HepG2 (cell line): ENCODE results near the gene PLXNA4.

Experiments used
- ELF1 ChIP-seq: sonication (generic); formaldehyde crosslinking; IDR thresholded peaks from 2 replicates; pipeline ENCODE4 v1.4.0; 2020; ENCODE audit warnings: missing genetic modification reagents
- EZH2 ChIP-seq: conservative IDR thresholded peaks from 2 replicates; pipeline ENCODE4 v1.6.1; 2012; ENCODE audit warnings: mild to moderate bottlenecking, low read depth, low read length, moderate library complexity
- GABPA ChIP-seq, 2 experiments: IDR thresholded peaks; 2 replicates each; pipeline ENCODE4 v1.6.1; 2011 to 2016; ENCODE audit warnings: low read depth in 2 of 2, low read length in 1 of 2, missing biosample characterization in 1 of 2, missing genetic modification characterization in 1 of 2
- KLF13 ChIP-seq: sonication (generic); formaldehyde crosslinking; IDR thresholded peaks from 2 replicates; pipeline ENCODE4 v1.4.0; 2020; ENCODE audit warnings: mild to moderate bottlenecking, missing genetic modification reagents
- POLR2A ChIP-seq, 2 experiments: IDR thresholded peaks; 2 replicates each; pipeline ENCODE4 v1.6.1; 2011; ENCODE audit warnings: low read depth in 2 of 2, low read length in 2 of 2, mild to moderate bottlenecking in 1 of 2, moderate library complexity in 1 of 2; ENCODE audit not compliant: insufficient read depth in 1 of 2
- SMAD1 ChIP-seq: sonication (generic); formaldehyde crosslinking; IDR thresholded peaks from 2 replicates; pipeline ENCODE4 v1.4.0; 2020; ENCODE audit warnings: missing genetic modification reagents, low read depth, mild to moderate bottlenecking, borderline replicate concordance
- TF ChIP-seq, protein P1 (sequence below): sonication (generic); formaldehyde crosslinking; IDR thresholded peaks from 2 replicates; pipeline ENCODE4 v1.4.0; 2020; ENCODE audit warnings: missing genetic modification reagents, borderline replicate concordance
- TF ChIP-seq, protein P2 (sequence below): sonication (generic); formaldehyde crosslinking; IDR thresholded peaks from 2 replicates; pipeline ENCODE4 v1.4.0; 2020; ENCODE audit warnings: missing genetic modification reagents
- TF ChIP-seq, protein P3 (sequence below): sonication (generic); formaldehyde crosslinking; IDR thresholded peaks from 2 replicates; pipeline ENCODE4 v1.4.0; 2020; ENCODE audit warnings: missing genetic modification reagents
- TF ChIP-seq, protein P4 (sequence below): sonication (generic); formaldehyde crosslinking; IDR thresholded peaks from 2 replicates; pipeline ENCODE4 v1.9.0; 2022; ENCODE audit warnings: missing genetic modification reagents, mild to moderate bottlenecking, borderline replicate concordance
- TF ChIP-seq, protein P5 (sequence below): sonication (generic); formaldehyde crosslinking; IDR thresholded peaks from 2 replicates; pipeline ENCODE4 v1.4.0; 2020; ENCODE audit warnings: missing genetic modification reagents
- TF ChIP-seq, protein P6 (sequence below): sonication (generic); formaldehyde crosslinking; IDR thresholded peaks from 2 replicates; pipeline ENCODE4 v1.8.1; 2022; ENCODE audit warnings: mild to moderate bottlenecking, missing genetic modification reagents
- TF ChIP-seq, protein P7 (sequence below): IDR thresholded peaks from 2 replicates; pipeline ENCODE4 v1.6.1; 2016

DNA sequence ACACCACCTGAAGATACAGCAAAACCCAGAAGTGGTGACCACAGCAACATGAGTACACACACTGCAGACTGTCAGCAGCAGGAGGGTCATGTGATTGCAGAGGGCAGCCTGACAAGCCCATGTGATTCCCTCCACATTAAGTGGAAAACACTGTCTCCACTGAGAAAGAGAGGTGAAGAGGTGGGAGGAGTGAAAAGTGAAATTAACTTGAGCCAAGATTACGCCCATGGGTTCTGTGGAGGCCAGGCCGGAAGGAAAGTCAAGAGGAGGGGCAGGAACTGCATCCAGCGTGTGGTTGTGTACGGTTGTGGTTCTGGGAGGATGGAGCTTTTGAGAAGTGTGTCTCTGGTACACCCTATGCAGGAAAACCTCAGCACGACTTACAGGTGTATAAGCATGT, 138.5 kb downstream of the PLXNA4 start:
- TF ChIP-seq EZH2 (no peak), GABPA (IDR thresholded peaks at IDR 0.05; ENCODE audit: low read depth, low read length) (no peak), GABPA (CRISPR knock-in tag; IDR thresholded peaks at IDR 0.05; ENCODE audit: low read depth) (no peak), POLR2A (IDR thresholded peaks at IDR 0.05; ENCODE audit: insufficient read depth in 1 of 2, low read depth in 2 of 2, low read length in 2 of 2) (no peak), SMAD1 (no peak), KLF13 (no peak), ELF1 (CRISPR knock-in tag) (no peak)
- TF ChIP-seq, protein P1, sequence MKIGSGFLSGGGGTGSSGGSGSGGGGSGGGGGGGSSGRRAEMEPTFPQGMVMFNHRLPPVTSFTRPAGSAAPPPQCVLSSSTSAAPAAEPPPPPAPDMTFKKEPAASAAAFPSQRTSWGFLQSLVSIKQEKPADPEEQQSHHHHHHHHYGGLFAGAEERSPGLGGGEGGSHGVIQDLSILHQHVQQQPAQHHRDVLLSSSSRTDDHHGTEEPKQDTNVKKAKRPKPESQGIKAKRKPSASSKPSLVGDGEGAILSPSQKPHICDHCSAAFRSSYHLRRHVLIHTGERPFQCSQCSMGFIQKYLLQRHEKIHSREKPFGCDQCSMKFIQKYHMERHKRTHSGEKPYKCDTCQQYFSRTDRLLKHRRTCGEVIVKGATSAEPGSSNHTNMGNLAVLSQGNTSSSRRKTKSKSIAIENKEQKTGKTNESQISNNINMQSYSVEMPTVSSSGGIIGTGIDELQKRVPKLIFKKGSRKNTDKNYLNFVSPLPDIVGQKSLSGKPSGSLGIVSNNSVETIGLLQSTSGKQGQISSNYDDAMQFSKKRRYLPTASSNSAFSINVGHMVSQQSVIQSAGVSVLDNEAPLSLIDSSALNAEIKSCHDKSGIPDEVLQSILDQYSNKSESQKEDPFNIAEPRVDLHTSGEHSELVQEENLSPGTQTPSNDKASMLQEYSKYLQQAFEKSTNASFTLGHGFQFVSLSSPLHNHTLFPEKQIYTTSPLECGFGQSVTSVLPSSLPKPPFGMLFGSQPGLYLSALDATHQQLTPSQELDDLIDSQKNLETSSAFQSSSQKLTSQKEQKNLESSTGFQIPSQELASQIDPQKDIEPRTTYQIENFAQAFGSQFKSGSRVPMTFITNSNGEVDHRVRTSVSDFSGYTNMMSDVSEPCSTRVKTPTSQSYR (CRISPR knock-in tag) = no peak
- TF ChIP-seq, protein P2, sequence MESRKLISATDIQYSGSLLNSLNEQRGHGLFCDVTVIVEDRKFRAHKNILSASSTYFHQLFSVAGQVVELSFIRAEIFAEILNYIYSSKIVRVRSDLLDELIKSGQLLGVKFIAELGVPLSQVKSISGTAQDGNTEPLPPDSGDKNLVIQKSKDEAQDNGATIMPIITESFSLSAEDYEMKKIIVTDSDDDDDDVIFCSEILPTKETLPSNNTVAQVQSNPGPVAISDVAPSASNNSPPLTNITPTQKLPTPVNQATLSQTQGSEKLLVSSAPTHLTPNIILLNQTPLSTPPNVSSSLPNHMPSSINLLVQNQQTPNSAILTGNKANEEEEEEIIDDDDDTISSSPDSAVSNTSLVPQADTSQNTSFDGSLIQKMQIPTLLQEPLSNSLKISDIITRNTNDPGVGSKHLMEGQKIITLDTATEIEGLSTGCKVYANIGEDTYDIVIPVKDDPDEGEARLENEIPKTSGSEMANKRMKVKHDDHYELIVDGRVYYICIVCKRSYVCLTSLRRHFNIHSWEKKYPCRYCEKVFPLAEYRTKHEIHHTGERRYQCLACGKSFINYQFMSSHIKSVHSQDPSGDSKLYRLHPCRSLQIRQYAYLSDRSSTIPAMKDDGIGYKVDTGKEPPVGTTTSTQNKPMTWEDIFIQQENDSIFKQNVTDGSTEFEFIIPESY (CRISPR knock-in tag) = no peak
- TF ChIP-seq, protein P3, sequence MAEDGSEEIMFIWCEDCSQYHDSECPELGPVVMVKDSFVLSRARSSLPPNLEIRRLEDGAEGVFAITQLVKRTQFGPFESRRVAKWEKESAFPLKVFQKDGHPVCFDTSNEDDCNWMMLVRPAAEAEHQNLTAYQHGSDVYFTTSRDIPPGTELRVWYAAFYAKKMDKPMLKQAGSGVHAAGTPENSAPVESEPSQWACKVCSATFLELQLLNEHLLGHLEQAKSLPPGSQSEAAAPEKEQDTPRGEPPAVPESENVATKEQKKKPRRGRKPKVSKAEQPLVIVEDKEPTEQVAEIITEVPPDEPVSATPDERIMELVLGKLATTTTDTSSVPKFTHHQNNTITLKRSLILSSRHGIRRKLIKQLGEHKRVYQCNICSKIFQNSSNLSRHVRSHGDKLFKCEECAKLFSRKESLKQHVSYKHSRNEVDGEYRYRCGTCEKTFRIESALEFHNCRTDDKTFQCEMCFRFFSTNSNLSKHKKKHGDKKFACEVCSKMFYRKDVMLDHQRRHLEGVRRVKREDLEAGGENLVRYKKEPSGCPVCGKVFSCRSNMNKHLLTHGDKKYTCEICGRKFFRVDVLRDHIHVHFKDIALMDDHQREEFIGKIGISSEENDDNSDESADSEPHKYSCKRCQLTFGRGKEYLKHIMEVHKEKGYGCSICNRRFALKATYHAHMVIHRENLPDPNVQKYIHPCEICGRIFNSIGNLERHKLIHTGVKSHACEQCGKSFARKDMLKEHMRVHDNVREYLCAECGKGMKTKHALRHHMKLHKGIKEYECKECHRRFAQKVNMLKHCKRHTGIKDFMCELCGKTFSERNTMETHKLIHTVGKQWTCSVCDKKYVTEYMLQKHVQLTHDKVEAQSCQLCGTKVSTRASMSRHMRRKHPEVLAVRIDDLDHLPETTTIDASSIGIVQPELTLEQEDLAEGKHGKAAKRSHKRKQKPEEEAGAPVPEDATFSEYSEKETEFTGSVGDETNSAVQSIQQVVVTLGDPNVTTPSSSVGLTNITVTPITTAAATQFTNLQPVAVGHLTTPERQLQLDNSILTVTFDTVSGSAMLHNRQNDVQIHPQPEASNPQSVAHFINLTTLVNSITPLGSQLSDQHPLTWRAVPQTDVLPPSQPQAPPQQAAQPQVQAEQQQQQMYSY (CRISPR knock-in tag) = no peak
- TF ChIP-seq, protein P4, sequence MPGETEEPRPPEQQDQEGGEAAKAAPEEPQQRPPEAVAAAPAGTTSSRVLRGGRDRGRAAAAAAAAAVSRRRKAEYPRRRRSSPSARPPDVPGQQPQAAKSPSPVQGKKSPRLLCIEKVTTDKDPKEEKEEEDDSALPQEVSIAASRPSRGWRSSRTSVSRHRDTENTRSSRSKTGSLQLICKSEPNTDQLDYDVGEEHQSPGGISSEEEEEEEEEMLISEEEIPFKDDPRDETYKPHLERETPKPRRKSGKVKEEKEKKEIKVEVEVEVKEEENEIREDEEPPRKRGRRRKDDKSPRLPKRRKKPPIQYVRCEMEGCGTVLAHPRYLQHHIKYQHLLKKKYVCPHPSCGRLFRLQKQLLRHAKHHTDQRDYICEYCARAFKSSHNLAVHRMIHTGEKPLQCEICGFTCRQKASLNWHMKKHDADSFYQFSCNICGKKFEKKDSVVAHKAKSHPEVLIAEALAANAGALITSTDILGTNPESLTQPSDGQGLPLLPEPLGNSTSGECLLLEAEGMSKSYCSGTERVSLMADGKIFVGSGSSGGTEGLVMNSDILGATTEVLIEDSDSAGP (CRISPR knock-in tag) = no peak
- TF ChIP-seq, protein P5, sequence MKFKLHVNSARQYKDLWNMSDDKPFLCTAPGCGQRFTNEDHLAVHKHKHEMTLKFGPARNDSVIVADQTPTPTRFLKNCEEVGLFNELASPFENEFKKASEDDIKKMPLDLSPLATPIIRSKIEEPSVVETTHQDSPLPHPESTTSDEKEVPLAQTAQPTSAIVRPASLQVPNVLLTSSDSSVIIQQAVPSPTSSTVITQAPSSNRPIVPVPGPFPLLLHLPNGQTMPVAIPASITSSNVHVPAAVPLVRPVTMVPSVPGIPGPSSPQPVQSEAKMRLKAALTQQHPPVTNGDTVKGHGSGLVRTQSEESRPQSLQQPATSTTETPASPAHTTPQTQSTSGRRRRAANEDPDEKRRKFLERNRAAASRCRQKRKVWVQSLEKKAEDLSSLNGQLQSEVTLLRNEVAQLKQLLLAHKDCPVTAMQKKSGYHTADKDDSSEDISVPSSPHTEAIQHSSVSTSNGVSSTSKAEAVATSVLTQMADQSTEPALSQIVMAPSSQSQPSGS (CRISPR knock-in tag) = no peak
- TF ChIP-seq, protein P6, sequence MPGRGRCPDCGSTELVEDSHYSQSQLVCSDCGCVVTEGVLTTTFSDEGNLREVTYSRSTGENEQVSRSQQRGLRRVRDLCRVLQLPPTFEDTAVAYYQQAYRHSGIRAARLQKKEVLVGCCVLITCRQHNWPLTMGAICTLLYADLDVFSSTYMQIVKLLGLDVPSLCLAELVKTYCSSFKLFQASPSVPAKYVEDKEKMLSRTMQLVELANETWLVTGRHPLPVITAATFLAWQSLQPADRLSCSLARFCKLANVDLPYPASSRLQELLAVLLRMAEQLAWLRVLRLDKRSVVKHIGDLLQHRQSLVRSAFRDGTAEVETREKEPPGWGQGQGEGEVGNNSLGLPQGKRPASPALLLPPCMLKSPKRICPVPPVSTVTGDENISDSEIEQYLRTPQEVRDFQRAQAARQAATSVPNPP (CRISPR knock-in tag) = no peak
- TF ChIP-seq, protein P7, sequence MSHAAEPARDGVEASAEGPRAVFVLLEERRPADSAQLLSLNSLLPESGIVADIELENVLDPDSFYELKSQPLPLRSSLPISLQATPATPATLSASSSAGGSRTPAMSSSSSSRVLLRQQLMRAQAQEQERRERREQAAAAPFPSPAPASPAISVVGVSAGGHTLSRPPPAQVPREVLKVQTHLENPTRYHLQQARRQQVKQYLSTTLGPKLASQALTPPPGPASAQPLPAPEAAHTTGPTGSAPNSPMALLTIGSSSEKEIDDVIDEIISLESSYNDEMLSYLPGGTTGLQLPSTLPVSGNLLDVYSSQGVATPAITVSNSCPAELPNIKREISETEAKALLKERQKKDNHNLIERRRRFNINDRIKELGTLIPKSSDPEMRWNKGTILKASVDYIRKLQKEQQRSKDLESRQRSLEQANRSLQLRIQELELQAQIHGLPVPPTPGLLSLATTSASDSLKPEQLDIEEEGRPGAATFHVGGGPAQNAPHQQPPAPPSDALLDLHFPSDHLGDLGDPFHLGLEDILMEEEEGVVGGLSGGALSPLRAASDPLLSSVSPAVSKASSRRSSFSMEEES (CRISPR knock-in tag) = no peak
